GM12801 (cell line): ENCODE measurements around the gene TNIK.

Experiments used
- TF ChIP-seq, protein P1 (sequence below): IDR thresholded peaks from one replicate; pipeline ENCODE4 v1.5.1; 2011; ENCODE audit warnings: control low read depth; ENCODE audit not compliant: insufficient read length; ENCODE audit errors: extremely low read depth

The TNIK gene

DNA sequence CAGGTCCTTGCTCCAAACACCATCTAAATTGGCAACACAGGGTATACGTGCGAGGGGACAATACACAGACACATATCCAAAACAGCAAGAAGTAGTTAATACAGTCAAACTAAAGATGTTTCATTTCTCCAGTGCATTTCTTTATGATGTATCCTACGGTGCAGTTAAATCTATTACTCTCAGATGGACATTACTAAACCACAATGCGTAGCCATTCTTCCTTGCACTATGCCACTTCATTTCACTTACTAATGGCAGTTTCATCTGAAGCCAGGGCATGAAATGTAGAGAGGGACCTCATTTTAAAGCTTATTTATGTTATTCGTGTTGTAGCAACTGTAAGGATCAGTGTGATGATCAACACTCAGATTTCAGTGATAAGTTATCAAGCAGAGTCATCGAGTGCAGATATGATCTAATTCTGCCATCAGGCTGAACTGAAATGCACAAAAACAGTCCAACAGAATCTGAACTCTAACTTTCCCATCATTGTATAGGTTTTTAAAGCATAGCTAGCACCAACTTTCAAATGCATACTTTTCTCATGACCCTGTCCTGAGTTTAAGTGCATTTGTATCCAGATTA, 14.5 kb downstream of the TNIK start:
- TF ChIP-seq, protein P1, sequence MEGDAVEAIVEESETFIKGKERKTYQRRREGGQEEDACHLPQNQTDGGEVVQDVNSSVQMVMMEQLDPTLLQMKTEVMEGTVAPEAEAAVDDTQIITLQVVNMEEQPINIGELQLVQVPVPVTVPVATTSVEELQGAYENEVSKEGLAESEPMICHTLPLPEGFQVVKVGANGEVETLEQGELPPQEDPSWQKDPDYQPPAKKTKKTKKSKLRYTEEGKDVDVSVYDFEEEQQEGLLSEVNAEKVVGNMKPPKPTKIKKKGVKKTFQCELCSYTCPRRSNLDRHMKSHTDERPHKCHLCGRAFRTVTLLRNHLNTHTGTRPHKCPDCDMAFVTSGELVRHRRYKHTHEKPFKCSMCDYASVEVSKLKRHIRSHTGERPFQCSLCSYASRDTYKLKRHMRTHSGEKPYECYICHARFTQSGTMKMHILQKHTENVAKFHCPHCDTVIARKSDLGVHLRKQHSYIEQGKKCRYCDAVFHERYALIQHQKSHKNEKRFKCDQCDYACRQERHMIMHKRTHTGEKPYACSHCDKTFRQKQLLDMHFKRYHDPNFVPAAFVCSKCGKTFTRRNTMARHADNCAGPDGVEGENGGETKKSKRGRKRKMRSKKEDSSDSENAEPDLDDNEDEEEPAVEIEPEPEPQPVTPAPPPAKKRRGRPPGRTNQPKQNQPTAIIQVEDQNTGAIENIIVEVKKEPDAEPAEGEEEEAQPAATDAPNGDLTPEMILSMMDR, result no peak

DNA sequence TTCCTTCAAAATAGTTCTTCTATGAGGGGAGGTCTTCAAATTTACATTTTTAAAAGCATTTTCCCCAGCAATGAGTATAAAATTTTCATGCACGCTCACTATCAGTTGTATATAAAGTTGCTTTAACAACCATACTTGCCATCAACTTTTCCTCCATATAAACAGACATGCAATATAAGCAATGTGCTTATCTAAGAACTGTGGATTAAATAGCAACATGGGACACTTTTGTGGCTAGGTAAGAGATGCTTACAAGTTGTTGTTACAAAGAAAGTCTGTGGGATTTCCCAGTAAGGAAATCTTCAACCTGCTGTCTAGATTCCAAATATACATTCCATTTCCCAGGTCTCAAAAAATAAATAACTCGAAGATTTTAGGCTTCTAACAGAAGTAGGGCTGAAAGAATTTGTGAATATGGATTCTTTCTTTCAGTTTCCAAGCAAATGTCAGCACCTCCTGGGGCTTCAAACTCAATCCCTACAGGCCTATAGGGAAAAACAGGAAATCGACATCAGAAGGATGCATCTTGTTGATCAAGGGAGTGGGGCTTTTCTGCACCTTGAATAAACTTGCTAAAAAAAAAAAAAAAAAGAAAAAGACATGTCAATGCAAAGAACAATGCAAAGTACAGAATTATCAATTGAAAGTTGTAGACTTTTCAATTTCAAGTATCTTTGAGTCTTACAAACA, 16.1 kb downstream of the TNIK start:
- TF ChIP-seq, protein P1, result no peak

DNA sequence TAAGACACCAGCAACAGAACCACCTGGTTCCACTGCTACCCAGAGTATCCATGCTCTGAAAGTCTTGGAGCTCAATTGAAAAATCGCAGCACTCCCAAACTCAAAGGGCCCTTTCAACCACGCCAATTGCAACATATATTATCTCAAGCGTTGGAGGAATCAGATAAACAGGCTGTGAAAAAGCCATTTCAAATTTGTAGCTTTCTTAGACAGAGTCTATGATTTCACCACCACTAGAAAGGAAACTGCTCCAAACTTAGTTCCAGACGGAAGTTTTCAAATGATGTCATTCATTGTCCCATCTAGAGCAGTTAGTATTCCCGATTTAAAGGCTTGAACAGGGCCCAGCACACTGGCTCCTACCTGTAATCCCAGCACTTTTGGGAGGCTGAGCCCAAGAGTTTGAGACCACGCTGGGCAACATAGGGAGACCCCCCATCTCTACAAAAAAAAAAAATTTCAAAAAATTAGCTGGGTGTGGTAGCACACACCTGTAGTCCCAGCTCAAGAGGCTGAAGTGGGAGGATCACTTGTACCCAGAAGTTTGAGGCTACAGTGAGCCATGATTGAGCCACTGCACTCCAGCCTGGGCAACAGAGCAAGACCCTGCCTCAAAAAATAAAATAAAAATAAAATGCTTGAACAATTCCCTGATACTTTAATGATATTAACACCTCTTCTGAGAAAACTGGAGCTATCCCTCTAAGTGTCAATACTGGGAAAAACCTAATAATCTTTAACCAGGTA, 16.8 kb downstream of the TNIK start:
- TF ChIP-seq, protein P1, result no peak

DNA sequence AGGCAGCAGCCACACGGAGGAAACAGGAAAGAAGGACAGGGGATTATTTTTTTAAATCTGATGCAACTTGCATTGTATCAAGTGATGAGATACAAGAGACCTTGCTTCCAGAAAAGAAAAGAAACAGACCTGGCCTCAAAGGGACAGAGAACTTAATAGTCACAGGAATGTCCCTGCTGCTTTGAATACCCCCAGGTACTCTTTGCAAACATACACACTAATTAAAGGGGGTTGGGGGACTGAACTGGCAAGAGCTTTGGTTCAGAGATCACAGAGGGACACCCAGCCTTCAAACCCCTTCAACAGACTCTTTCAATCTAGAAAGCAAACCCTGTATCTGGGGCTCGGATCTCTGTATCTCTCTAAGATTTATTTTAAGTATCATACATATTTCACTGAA, 18.0 kb downstream of the TNIK start:
- TF ChIP-seq, protein P1, result no peak

DNA sequence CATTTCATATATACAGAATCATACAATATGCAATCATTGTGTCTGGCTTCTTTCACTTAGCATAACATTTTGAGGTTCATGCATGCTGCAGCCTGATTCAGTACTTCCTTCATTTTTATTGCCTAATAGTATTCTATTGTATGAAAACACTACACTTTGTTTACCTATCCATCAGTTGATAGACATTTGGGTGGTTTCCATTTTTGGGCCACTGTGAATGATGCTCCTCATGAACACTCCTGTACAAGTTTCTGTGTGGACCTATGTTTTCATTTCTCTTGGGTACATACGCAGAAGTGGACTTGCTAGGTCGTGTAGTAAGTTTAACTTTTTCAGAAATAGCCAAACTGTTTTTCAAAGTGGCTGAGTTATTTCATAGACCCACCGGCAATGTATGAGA, 18.8 kb downstream of the TNIK start:
- TF ChIP-seq, protein P1, result no peak

DNA sequence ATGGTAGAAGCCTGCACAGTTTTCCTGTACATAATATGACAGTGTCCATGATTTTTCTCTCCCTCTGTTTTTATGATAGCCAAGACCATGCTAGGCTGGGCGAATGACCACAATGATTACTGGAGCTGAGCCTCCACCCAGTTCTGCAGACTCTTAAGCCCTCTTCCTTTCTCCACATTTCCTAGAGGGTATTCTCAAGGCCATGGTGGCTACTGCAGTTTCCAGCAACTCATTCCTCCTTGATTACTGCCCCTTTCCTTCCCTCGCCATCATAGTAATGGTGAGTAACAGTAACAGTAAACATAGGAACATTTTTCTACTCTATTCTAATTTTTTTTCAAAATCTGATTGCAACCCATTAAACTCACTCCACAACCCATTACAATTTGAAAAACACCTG, 20.2 kb downstream of the TNIK start:
- TF ChIP-seq, protein P1, result no peak

DNA sequence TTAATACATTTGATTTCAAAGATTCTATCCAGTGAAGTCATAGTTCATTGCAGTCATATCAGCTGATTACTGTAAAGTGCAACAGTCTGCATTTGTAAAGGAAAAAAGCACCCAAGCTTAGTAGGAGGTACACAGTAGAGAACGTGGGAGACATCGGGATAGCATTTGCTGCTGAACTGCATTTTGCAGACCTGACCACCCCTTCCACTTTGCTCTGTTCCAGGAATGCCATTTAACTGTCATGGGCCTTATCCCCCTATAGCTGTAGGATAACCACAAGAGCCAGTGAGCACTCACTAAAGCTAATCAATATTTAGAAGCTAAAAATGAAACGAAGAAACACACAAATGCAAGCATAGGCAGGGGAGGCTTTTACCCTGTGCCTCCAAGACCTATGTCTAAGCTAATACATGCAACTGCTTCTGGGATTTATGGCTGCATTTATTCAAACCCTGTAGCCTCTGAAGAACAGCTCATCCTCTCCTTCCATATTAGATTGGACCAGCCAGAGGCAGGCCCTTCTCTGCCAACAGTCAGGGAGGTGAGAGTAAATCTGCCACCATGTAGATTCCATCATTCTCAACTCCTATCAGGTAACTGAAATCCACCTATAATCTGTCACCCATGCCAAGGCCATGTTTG, 23.0 kb downstream of the TNIK start:
- TF ChIP-seq, protein P1, result no peak
